H9 (cell line): Measurements from ENCODE around the gene SYNPO2L. TPM values are rescaled to one million over a fixed set of nuclear protein-coding genes. Genes with fewer than 3 reads are reported as not detected.

Experiments
- DNase-seq: peaks from one replicate; pipeline ENCODE4 v3.0.0-alpha.2; 2017
- H2AFZ ChIP-seq: one replicate; pipeline ENCODE4 v1.6.1; 2013; ENCODE audit warnings: mild to moderate bottlenecking, low read length, control low read depth, moderate library complexity
- H2AK5ac ChIP-seq: 2 replicates; pipeline ENCODE4 v1.6.1; 2013; ENCODE audit warnings: low read length, control low read depth, mixed read lengths; ENCODE audit not compliant: insufficient read length
- H2BK120ac ChIP-seq: one replicate; pipeline ENCODE4 v1.6.1; 2013; ENCODE audit warnings: low read depth, mild to moderate bottlenecking, low read length, control low read depth, inconsistent platforms; ENCODE audit not compliant: poor library complexity, severe bottlenecking
- H2BK12ac ChIP-seq: 2 replicates; pipeline ENCODE4 v1.6.1; 2013; ENCODE audit warnings: low read length, control low read depth, mixed read lengths, low read depth; ENCODE audit not compliant: insufficient read length
- H2BK15ac ChIP-seq: 2 replicates; pipeline ENCODE4 v1.6.1; 2013; ENCODE audit warnings: low read depth, low read length, control low read depth
- H2BK20ac ChIP-seq: one replicate; pipeline ENCODE4 v1.6.1; 2013; ENCODE audit warnings: low read depth, mild to moderate bottlenecking, low read length, control low read depth, inconsistent platforms; ENCODE audit not compliant: poor library complexity, severe bottlenecking
- H2BK5ac ChIP-seq: 2 replicates; pipeline ENCODE4 v1.6.1; 2013; ENCODE audit warnings: low read length, control low read depth, mixed read lengths; ENCODE audit not compliant: insufficient read length
- H3K14ac ChIP-seq: 2 replicates; pipeline ENCODE4 v1.6.1; 2013; ENCODE audit warnings: low read length, control low read depth; ENCODE audit not compliant: insufficient read depth
- H3K18ac ChIP-seq: 2 replicates; pipeline ENCODE4 v1.6.1; 2013; ENCODE audit warnings: low read depth, mild to moderate bottlenecking, mixed read lengths, low read length, control low read depth; ENCODE audit not compliant: insufficient read length
- H3K23ac ChIP-seq: 2 replicates; pipeline ENCODE4 v1.6.1; 2013; ENCODE audit warnings: low read length, control low read depth, mixed read lengths, low read depth; ENCODE audit not compliant: insufficient read length
- H3K23me2 ChIP-seq: 2 replicates; pipeline ENCODE4 v1.6.1; 2013; ENCODE audit warnings: low read depth, mild to moderate bottlenecking, mixed read lengths, low read length, control low read depth; ENCODE audit not compliant: insufficient read length, poor library complexity, severe bottlenecking
- H3K27ac ChIP-seq: 2 replicates; pipeline ENCODE4 v1.5.1; 2013; ENCODE audit warnings: low read length, control low read depth, mixed read lengths, low read depth; ENCODE audit not compliant: insufficient read length
- H3K27me3 ChIP-seq: 2 replicates; pipeline ENCODE4 v1.6.1; 2013; ENCODE audit warnings: low read length, control low read depth, inconsistent platforms; ENCODE audit not compliant: insufficient read depth
- H3K4ac ChIP-seq: 2 replicates; pipeline ENCODE4 v1.6.1; 2013; ENCODE audit warnings: low read depth, mild to moderate bottlenecking, control low read depth, inconsistent platforms, low read length, moderate library complexity
- H3K4me1 ChIP-seq: 2 replicates; pipeline ENCODE4 v1.6.1; 2013; ENCODE audit warnings: low read length, control low read depth, inconsistent platforms; ENCODE audit not compliant: insufficient read depth
- H3K4me2 ChIP-seq: 2 replicates; pipeline ENCODE4 v1.6.1; 2013; ENCODE audit warnings: low read length, control low read depth, mixed read lengths; ENCODE audit not compliant: insufficient read length, insufficient read depth
- H3K56ac ChIP-seq: 2 replicates; pipeline ENCODE4 v1.6.1; 2013; ENCODE audit warnings: low read depth, mild to moderate bottlenecking, mixed read lengths, low read length, control low read depth; ENCODE audit not compliant: insufficient read length
- H3K79me1 ChIP-seq: 2 replicates; pipeline ENCODE4 v1.6.1; 2013; ENCODE audit warnings: low read depth, mild to moderate bottlenecking, moderate library complexity, low read length, control low read depth, inconsistent platforms; ENCODE audit not compliant: insufficient read depth, poor library complexity, severe bottlenecking
- H3K79me2 ChIP-seq: 2 replicates; pipeline ENCODE4 v1.6.1; 2013; ENCODE audit warnings: low read length, control low read depth, inconsistent platforms; ENCODE audit not compliant: insufficient read depth
- H3K9ac ChIP-seq: 2 replicates; pipeline ENCODE4 v1.6.1; 2013; ENCODE audit warnings: low read length, control low read depth, mixed read lengths; ENCODE audit not compliant: insufficient read length; ENCODE audit errors: extremely low read depth
- H3K9me3 ChIP-seq: one replicate; pipeline ENCODE4 v1.6.1; 2013; ENCODE audit warnings: low read depth, low read length, inconsistent platforms; ENCODE audit not compliant: control insufficient read depth
- H3T11ph ChIP-seq: one replicate; pipeline ENCODE4 v1.6.1; 2013; ENCODE audit warnings: mild to moderate bottlenecking, low read length, control low read depth, inconsistent platforms
- H4K20me1 ChIP-seq: one replicate; pipeline ENCODE4 v1.6.1; 2013; ENCODE audit not compliant: control insufficient read depth, insufficient read length, insufficient read depth
- H4K5ac ChIP-seq: 2 replicates; pipeline ENCODE4 v1.6.1; 2013; ENCODE audit warnings: low read depth, mild to moderate bottlenecking, mixed read lengths, low read length, control low read depth; ENCODE audit not compliant: insufficient read length
- H4K8ac ChIP-seq: replicated peaks from 2 replicates; pipeline ENCODE4 v1.6.1; 2013; ENCODE audit warnings: low read length, control low read depth, mixed read lengths, low read depth; ENCODE audit not compliant: insufficient read length
- H4K91ac ChIP-seq: 2 replicates; pipeline ENCODE4 v1.6.1; 2013; ENCODE audit warnings: low read depth, mild to moderate bottlenecking, moderate library complexity, mixed read lengths, low read length, control low read depth; ENCODE audit not compliant: insufficient read length
- H3K27ac Mint-ChIP-seq, 3 experiments: 2 replicates in 2 of 3; 3 replicates in 1 of 3; pipeline ENCODE4 v1.8.0; 2020 to 2021; ENCODE audit warnings: mixed read lengths in 3 of 3, mild to moderate bottlenecking in 1 of 3, moderate library complexity in 1 of 3
- H3K27me3 Mint-ChIP-seq: 2 replicates; pipeline ENCODE4 v1.8.0; 2021; ENCODE audit warnings: low read depth, mild to moderate bottlenecking, moderate library complexity, mixed read lengths
- H3K36me3 Mint-ChIP-seq, 3 experiments: 2 replicates in 2 of 3; 3 replicates in 1 of 3; pipeline ENCODE4 v1.8.0; 2020 to 2021; ENCODE audit warnings: low read depth in 3 of 3, mixed read lengths in 3 of 3; ENCODE audit not compliant: insufficient read depth in 1 of 3
- H3K4me1 Mint-ChIP-seq, 2 experiments: 2 replicates each; pipeline ENCODE4 v1.8.0; 2020; ENCODE audit warnings: mixed read lengths in 2 of 2
- H3K4me3 Mint-ChIP-seq, 2 experiments: 2 replicates in 1 of 2; 3 replicates in 1 of 2; pipeline ENCODE4 v1.8.0; 2020 to 2021; ENCODE audit warnings: mild to moderate bottlenecking in 2 of 2, mixed read lengths in 2 of 2, moderate library complexity in 1 of 2
- H3K9me3 Mint-ChIP-seq, 2 experiments: 2 replicates in 1 of 2; 3 replicates in 1 of 2; pipeline ENCODE4 v1.8.0; 2020; ENCODE audit warnings: mild to moderate bottlenecking in 2 of 2, mixed read lengths in 2 of 2, moderate library complexity in 1 of 2
- CTCF ChIP-seq: fragments of 200-600 bp; sonication (generic); conservative IDR thresholded peaks from 3 replicates; pipeline ENCODE4 v1.8.0; 2021; ENCODE audit warnings: antibody characterized with exemption, mild to moderate bottlenecking
- WGBS: extraction: QIAGEN DNeasy Blood & Tissue Kit; methylation state at CpG from one replicate; pipeline ENCODE4 v1.1.7; 2013; ENCODE audit warnings: missing lambda C conversion rate, low lambda C conversion rate, mixed read lengths; ENCODE audit not compliant: insufficient read length; ENCODE audit errors: extremely low coverage; 5-methylcytosine and 5-hydroxymethylcytosine counted together
- total RNA-seq: library from RNA; stranded (reverse); gene quantifications from 2 replicates; pipeline ENCODE4 v1.2.1, GENCODE V29; 2021

The SYNPO2L gene
- total RNA-seq, 1 experiment from 2014 or later: 0.11 TPM

GRCh38 chr10:73653701-73654100, 2.1 kb downstream of the SYNPO2L start:
- no peaks in the 10 kb centered on the region for H3K23me2 ChIP-seq
- no peak overlapping the region for H2AFZ ChIP-seq
- H3K4ac ChIP-seq: no peak overlapping the region
- no peak overlapping the region for H3K14ac ChIP-seq
- no peaks in the 10 kb centered on the region for H3K27me3 ChIP-seq
- TF ChIP-seq CTCF: peak; percentile 45
- Mint-ChIP-seq H3K9me3 (no peaks in the 10 kb centered on the region), H3K27ac (no peak overlapping the region; a peak in 2 of 7 replicates), H3K4me1 (peaks cover 3 to 7% of the 10 kb centered on the region in 2 experiments; a peak in 3 of 4 replicates), H3K4me3 (no peak overlapping the region), H3K36me3 (no peaks in the 10 kb centered on the region), H3K27me3 (no peaks in the 10 kb centered on the region; the same call in 1 of the 2 replicates)
- H3K18ac ChIP-seq: no peak overlapping the region
- H2BK120ac ChIP-seq: no peak overlapping the region
- no peak overlapping the region for H4K91ac ChIP-seq
- no peak overlapping the region for H4K8ac ChIP-seq
- H3T11ph ChIP-seq: no peak overlapping the region
- H3K56ac ChIP-seq: no peak overlapping the region
- H3K9me3 ChIP-seq: no peaks in the 10 kb centered on the region
- no CpG with 5 or more reads among the region's 3 CpGs for WGBS
- H3K79me1 ChIP-seq: no peaks in the 10 kb centered on the region
- H3K23ac ChIP-seq: no peak overlapping the region
- no peak overlapping the region for H2AK5ac ChIP-seq
- H2BK20ac ChIP-seq: no peak overlapping the region
- H2BK5ac ChIP-seq: no peak overlapping the region
- H3K4me1 ChIP-seq: no peaks in the 10 kb centered on the region; the same call in 1 of the 2 replicates
- no peak overlapping the region for H3K9ac ChIP-seq
- no peak overlapping the region for H3K4me2 ChIP-seq
- H4K5ac ChIP-seq: no peak overlapping the region
- no peak overlapping the region for H3K27ac ChIP-seq
- H2BK15ac ChIP-seq: no peak overlapping the region
- no peak overlapping the region for H2BK12ac ChIP-seq
- DNase-seq: no peak
- no peaks in the 10 kb centered on the region for H3K79me2 ChIP-seq
- H4K20me1 ChIP-seq: no peaks in the 10 kb centered on the region
